HepG2 (cell line): Measurements from ENCODE around the gene TBL3. TPM values are rescaled to one million over a fixed set of nuclear protein-coding genes. Genes with fewer than 3 reads are reported as not detected.

Experiments used
- AKNA ChIP-seq: sonication (generic); formaldehyde crosslinking; IDR thresholded peaks from 2 replicates; pipeline ENCODE4 v1.4.0; 2020; ENCODE audit warnings: missing genetic modification reagents, borderline replicate concordance
- ATF4 ChIP-seq, 2 experiments: fragments of 450-650 bp in 1 of 2; sonication (generic) in 1 of 2; formaldehyde crosslinking; IDR thresholded peaks; 2 replicates each; pipeline versions ENCODE4 v1.5.0 to v1.8.0; 2020 to 2022; ENCODE audit warnings: mild to moderate bottlenecking in 1 of 2, missing genetic modification reagents in 1 of 2
- CTCF ChIP-seq: sonication (generic); formaldehyde crosslinking; IDR thresholded peaks from 2 replicates; pipeline ENCODE4 v1.5.0; 2020; ENCODE audit warnings: mild to moderate bottlenecking, missing genetic modification reagents, moderate library complexity
- HES4 ChIP-seq: sonication (generic); formaldehyde crosslinking; IDR thresholded peaks from 2 replicates; pipeline ENCODE4 v1.9.0; 2021; ENCODE audit warnings: mild to moderate bottlenecking, missing genetic modification reagents, borderline replicate concordance
- KLF6 ChIP-seq: IDR thresholded peaks from 2 replicates; pipeline ENCODE4 v1.8.0; 2016; ENCODE audit warnings: missing biosample characterization, missing genetic modification reagents
- NFE2 ChIP-seq: sonication (generic); formaldehyde crosslinking; IDR thresholded peaks from 2 replicates; pipeline ENCODE4 v1.4.0; 2020; ENCODE audit warnings: missing genetic modification reagents
- NFE2L2 ChIP-seq: fragments of 150-350 bp; IDR thresholded peaks from 2 replicates; pipeline ENCODE4 v1.6.1; 2014; ENCODE audit warnings: low read length
- PRDM10 ChIP-seq: sonication (generic); formaldehyde crosslinking; IDR thresholded peaks from 2 replicates; pipeline ENCODE4 v1.4.0; 2020; ENCODE audit warnings: low read depth, missing genetic modification reagents
- RFXAP ChIP-seq: sonication (generic); formaldehyde crosslinking; IDR thresholded peaks from 2 replicates; pipeline ENCODE4 v1.4.0; 2020; ENCODE audit warnings: missing genetic modification reagents, borderline replicate concordance
- SIN3B ChIP-seq: fragments of 150-350 bp; IDR thresholded peaks from 2 replicates; pipeline ENCODE4 v1.6.1; 2014; ENCODE audit warnings: low read length
- SMARCC2 ChIP-seq: fragments of 450-650 bp; IDR thresholded peaks from 2 replicates; pipeline ENCODE4 v1.6.1; 2017; ENCODE audit warnings: antibody characterized with exemption, mild to moderate bottlenecking
- TCF7L2 ChIP-seq: IDR thresholded peaks from 2 replicates; pipeline ENCODE4 v1.6.1; 2011; ENCODE audit warnings: mild to moderate bottlenecking, low read depth, low read length, moderate library complexity
- THAP7 ChIP-seq: sonication (generic); formaldehyde crosslinking; IDR thresholded peaks from 2 replicates; pipeline ENCODE4 v1.8.1; 2023; ENCODE audit warnings: mild to moderate bottlenecking, missing genetic modification reagents
- polyA plus RNA-seq, 8 experiments: library from polyadenylated mRNA; depleted of rRNA in 3 of 8; stranded (reverse) in 7 of 8; unstranded in 1 of 8; fragments of >200 nt; fragmentation: Illumina TruSeq in 4 of 8; extraction: Trizol in 4 of 8; gene quantifications; 2 replicates each; pipeline versions ENCODE4 v1.2.1 to v1.2.3, GENCODE V29; 2011 to 2016; ENCODE audit warnings: low read depth in 4 of 8, missing spikeins in 1 of 8, mixed read lengths in 1 of 8; ENCODE audit not compliant: insufficient read depth in 1 of 8
- total RNA-seq, 5 experiments: library from RNA; depleted of rRNA; stranded (reverse); fragments of >200 nt; fragmentation: Illumina TruSeq; extraction: Trizol; gene quantifications; 2 replicates each; pipeline ENCODE4 v1.2.3, GENCODE V29; 2016; ENCODE audit warnings: low read depth in 1 of 5
- TF ChIP-seq, protein P1 (sequence below): IDR thresholded peaks from 2 replicates; pipeline ENCODE4 v1.6.1; 2012; ENCODE audit warnings: low read depth, low read length, improper control_type of control experiment

Gene TBL3
- total and polyA plus RNA-seq, 2 of the 13 experiments (the other 11 are each of a cell fraction or from before 2014, with no cell fraction given): 16.8 to 38.0 TPM

DNA sequence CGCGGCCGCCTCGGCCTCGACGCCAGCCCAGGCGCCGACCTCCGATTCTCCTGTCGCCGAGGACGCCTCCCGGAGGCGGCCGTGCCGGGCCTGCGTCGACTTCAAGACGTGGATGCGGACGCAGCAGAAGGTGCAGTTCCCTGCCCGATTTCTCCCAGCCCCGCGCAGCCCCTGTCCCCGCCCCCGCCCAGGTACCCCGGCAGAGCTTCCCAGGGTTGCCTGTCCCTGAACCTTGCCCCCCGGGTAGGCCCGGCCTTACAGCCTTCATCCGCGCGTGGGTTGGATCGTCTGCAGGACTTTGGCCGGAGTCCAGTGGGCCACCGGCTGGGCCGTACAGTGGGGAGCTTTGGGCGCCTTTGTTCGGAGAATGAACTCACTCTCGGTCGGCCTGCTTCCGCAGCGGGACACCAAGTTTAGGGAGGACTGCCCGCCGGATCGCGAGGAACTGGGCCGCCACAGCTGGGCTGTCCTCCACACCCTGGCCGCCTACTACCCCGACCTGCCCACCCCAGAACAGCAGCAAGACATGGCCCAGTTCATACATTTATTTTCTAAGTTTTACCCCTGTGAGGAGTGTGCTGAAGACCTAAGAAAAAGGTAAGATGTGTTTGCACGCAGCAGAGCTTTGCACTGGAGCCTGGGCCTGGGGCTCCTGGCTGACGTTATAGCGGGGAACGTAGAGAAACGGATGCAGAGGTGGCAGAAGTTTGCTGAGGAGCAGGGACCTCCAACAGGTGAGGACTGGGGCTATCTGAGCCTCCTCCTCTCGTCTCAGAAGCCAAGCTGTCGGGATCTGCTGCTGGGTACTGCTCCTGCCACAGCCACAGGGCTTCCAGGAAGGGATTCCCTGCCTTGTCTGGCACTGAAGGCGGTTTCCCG lies 12.7 kb downstream of the TBL3 start (continued):
- TF ChIP-seq AKNA (CRISPR knock-in tag) (no peak), NFE2L2 (no peak), HES4 (CRISPR knock-in tag) (no peak), TCF7L2 (no peak), PRDM10 (CRISPR knock-in tag) (no peak), CTCF (no peak), SIN3B (no peak), KLF6 (CRISPR knock-in tag) (no peak), ATF4 (CRISPR knock-in tag; IDR thresholded peaks at IDR 0.05) (no peak), THAP7 (CRISPR knock-in tag) (no peak), NFE2 (CRISPR knock-in tag) (no peak), RFXAP (CRISPR knock-in tag) (no peak), SMARCC2 (no peak)
- TF ChIP-seq, protein P1, sequence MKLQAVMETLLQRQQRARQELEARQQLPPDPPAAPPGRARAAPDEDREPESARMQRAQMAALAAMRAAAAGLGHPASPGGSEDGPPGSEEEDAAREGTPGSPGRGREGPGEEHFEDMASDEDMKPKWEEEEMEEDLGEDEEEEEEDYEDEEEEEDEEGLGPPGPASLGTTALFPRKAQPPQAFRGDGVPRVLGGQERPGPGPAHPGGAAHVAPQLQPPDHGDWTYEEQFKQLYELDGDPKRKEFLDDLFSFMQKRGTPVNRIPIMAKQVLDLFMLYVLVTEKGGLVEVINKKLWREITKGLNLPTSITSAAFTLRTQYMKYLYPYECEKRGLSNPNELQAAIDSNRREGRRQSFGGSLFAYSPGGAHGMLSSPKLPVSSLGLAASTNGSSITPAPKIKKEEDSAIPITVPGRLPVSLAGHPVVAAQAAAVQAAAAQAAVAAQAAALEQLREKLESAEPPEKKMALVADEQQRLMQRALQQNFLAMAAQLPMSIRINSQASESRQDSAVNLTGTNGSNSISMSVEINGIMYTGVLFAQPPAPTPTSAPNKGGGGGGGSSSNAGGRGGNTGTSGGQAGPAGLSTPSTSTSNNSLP: no peak
